PC-9 (cell line): Measurements from ENCODE around the gene FBXO33. TPM values are rescaled to one million over a fixed set of nuclear protein-coding genes. Genes with fewer than 3 reads are reported as not detected.

Source experiments
- BruUV-seq: library from RNA; stranded (reverse); fragments of 400-500 nt; replicated peaks from 2 replicates; lab custom pipeline; 2021; lab: Mats Ljungman, UMichigan
- CTCF ChIA-PET: fragments of 300-600 bp; sonication (Branson Sonifier 250); formaldehyde crosslinking; loops from one replicate; lab custom pipeline; 2022; ENCODE audit warnings: antibody characterized with exemption; lab: Charles Lee
- POLR2A ChIA-PET: fragments of 300-600 bp; sonication (Branson Sonifier 250); formaldehyde crosslinking; loops from one replicate; lab custom pipeline; 2022; ENCODE audit warnings: antibody characterized with exemption; ENCODE audit not compliant: unreplicated experiment; lab: Charles Lee
- DNase-seq, 2 experiments: peaks; one replicate each; pipeline versions ENCODE4 v3.0.0 to v3.0.0-alpha.2; 2015 to 2022; ENCODE audit warnings: mixed read lengths in 1 of 2
- H2AFZ ChIP-seq: fragments of 200-600 bp; sonication (generic); 2 replicates; pipeline ENCODE4 v1.8.1; 2017; ENCODE audit warnings: antibody characterized with exemption
- H3F3A ChIP-seq: fragments of 200-600 bp; sonication (generic); 2 replicates; pipeline ENCODE4 v1.8.1; 2017; ENCODE audit warnings: antibody characterized with exemption, mild to moderate bottlenecking, low read depth; ENCODE audit not compliant: insufficient read depth
- H3K27ac ChIP-seq: fragments of 200-600 bp; sonication (generic); 2 replicates; pipeline ENCODE4 v1.6.1; 2016; ENCODE audit warnings: mixed run types
- H3K27me3 ChIP-seq: fragments of 200-600 bp; sonication (generic); 2 replicates; pipeline ENCODE4 v1.6.1; 2016; ENCODE audit warnings: low read depth, mixed run types; ENCODE audit not compliant: insufficient read depth
- H3K36me3 ChIP-seq: fragments of 200-600 bp; sonication (generic); 2 replicates; pipeline ENCODE4 v1.6.1; 2016; ENCODE audit warnings: low read depth, mixed run types
- H3K4me1 ChIP-seq: fragments of 200-600 bp; sonication (generic); replicated peaks from 2 replicates; pipeline ENCODE4 v1.6.1; 2016; ENCODE audit warnings: mixed run types; ENCODE audit not compliant: insufficient read depth
- H3K4me2 ChIP-seq: fragments of 200-600 bp; sonication (generic); 2 replicates; pipeline ENCODE4 v1.6.1; 2017; ENCODE audit warnings: mixed run types
- H3K4me3 ChIP-seq: fragments of 200-600 bp; sonication (generic); 2 replicates; pipeline ENCODE4 v1.6.1; 2016; ENCODE audit warnings: mixed run types
- H3K79me2 ChIP-seq: fragments of 200-600 bp; sonication (generic); 2 replicates; pipeline ENCODE4 v1.6.1; 2017; ENCODE audit warnings: low read depth, mixed run types
- H3K9me2 ChIP-seq: fragments of 200-600 bp; sonication (generic); 2 replicates; pipeline ENCODE4 v1.8.1; 2017; ENCODE audit warnings: mild to moderate bottlenecking; ENCODE audit not compliant: insufficient read depth
- H3K9me3 ChIP-seq: fragments of 200-600 bp; sonication (generic); 2 replicates; pipeline ENCODE4 v1.8.1; 2016; ENCODE audit warnings: low read depth; ENCODE audit not compliant: insufficient read depth
- H4K20me1 ChIP-seq: fragments of 200-600 bp; sonication (generic); 2 replicates; pipeline ENCODE4 v1.8.1; 2017; ENCODE audit not compliant: insufficient read depth
- CTCF ChIP-seq: fragments of 200-600 bp; sonication (generic); conservative IDR thresholded peaks from 2 replicates; pipeline ENCODE4 v1.6.1; 2017; ENCODE audit warnings: mixed run types, antibody characterized with exemption, mild to moderate bottlenecking, moderate library complexity
- EZH2 ChIP-seq: fragments of 200-600 bp; sonication (generic); IDR thresholded peaks from 2 replicates; pipeline ENCODE4 v1.8.0; 2017; ENCODE audit warnings: antibody characterized with exemption, low read depth
- intact Hi-C: fragments of 100-400 bp; cut with micrococcal nuclease; formaldehyde crosslinking; loops from one replicate; pipeline ENCODE4 v1.10.0; 2022; ENCODE audit not compliant: unreplicated experiment
- total RNA-seq: library from RNA; stranded (reverse); gene quantifications from 2 replicates; pipeline ENCODE4 v1.2.3, GENCODE V29; 2021

FBXO33 gene
- total RNA-seq, 1 experiment from 2014 or later: 9.0 TPM

GRCh38 chr14:39372656-39373055 lies 59.6 kb downstream of the FBXO33 start:
- H2AFZ ChIP-seq: no peak overlapping the region
- no peaks in the 10 kb centered on the region for H3K27me3 ChIP-seq
- no peak overlapping the region for H3K4me3 ChIP-seq
- intact Hi-C loops: no loop called here
- H3K4me1 ChIP-seq: peaks cover 18% of the 10 kb centered on the region
- peaks cover 20% of the 10 kb centered on the region; the same call in 1 of the 2 replicates for H3F3A ChIP-seq
- peaks cover 4% of the 10 kb centered on the region; the same call in 1 of the 2 replicates for H4K20me1 ChIP-seq
- BruUV-seq: no TSS peak
- no peak for DNase-seq
- POLR2A ChIA-PET: no interaction called here
- TF ChIP-seq EZH2 (no peak), CTCF (no peak)
- no peaks in the 10 kb centered on the region for H3K79me2 ChIP-seq
- H3K36me3 ChIP-seq: no peaks in the 10 kb centered on the region
- no peak overlapping the region for H3K4me2 ChIP-seq
- H3K9me3 ChIP-seq: no peaks in the 10 kb centered on the region
- no peak overlapping the region for H3K27ac ChIP-seq
- H3K9me2 ChIP-seq: no peaks in the 10 kb centered on the region
- CTCF ChIA-PET: no interaction called here

- intact Hi-C loops: no loop called here
- H2AFZ ChIP-seq: no peak overlapping the region
- H4K20me1 ChIP-seq: peaks cover 4% of the 10 kb centered on the region; the same call in 1 of the 2 replicates
- no peak overlapping the region for H3K4me3 ChIP-seq
- no TSS peak for BruUV-seq
- no peak for DNase-seq
- ChIA-PET CTCF (no interaction called here), POLR2A (no interaction called here)
- no peaks in the 10 kb centered on the region for H3K9me3 ChIP-seq
- 0 out of 2 replicates have a peak, but pooled peaks cover 10% of the 10 kb centered on the region for H3F3A ChIP-seq
- no peaks in the 10 kb centered on the region for H3K79me2 ChIP-seq
- H3K4me2 ChIP-seq: no peak overlapping the region
- H3K27me3 ChIP-seq: no peaks in the 10 kb centered on the region
- H3K9me2 ChIP-seq: no peaks in the 10 kb centered on the region
- no peaks in the 10 kb centered on the region for H3K36me3 ChIP-seq
- no peak overlapping the region for H3K27ac ChIP-seq
- TF ChIP-seq EZH2 (no peak), CTCF (no peak)
- H3K4me1 ChIP-seq: no peaks in the 10 kb centered on the region
Observed at GRCh38 chr14:39370415-39370814, 61.8 kb downstream of the FBXO33 start.

GRCh38 chr14:39369029-39369428 lies 63.2 kb downstream of the FBXO33 start:
- H3K27ac ChIP-seq: no peak overlapping the region
- no TSS peak for BruUV-seq
- H3K79me2 ChIP-seq: no peaks in the 10 kb centered on the region
- no peaks in the 10 kb centered on the region for H3K9me3 ChIP-seq
- H3K36me3 ChIP-seq: no peaks in the 10 kb centered on the region
- TF ChIP-seq CTCF: no peak
- TF ChIP-seq EZH2: no peak
- ChIA-PET POLR2A (no interaction called here), CTCF (interaction anchor here (0.7 kb wide), 1 partner anchor 259 kb away, joined by 3 read pairs; no protein-coding TSS in a partner anchor)
- DNase-seq: no peak
- H4K20me1 ChIP-seq: peaks cover 4% of the 10 kb centered on the region; the same call in 1 of the 2 replicates
- no peak overlapping the region for H3K4me3 ChIP-seq
- H3K4me1 ChIP-seq: no peaks in the 10 kb centered on the region
- intact Hi-C loops: loop anchor here (5.0 kb wide), 1 partner anchor 262 kb away; no protein-coding TSS in a partner anchor
- no peak overlapping the region for H2AFZ ChIP-seq
- H3F3A ChIP-seq: 0 out of 2 replicates have a peak, but pooled peaks cover 2% of the 10 kb centered on the region
- no peaks in the 10 kb centered on the region for H3K9me2 ChIP-seq
- H3K27me3 ChIP-seq: no peaks in the 10 kb centered on the region
- H3K4me2 ChIP-seq: no peak overlapping the region
